Activated CD4-positive, alpha-beta T cell treated with anti-CD3 and anti-CD28 coated beads for 36 hours (primary cell): ENCODE measurements around the gene TRIM49D1. TPM values are rescaled to one million over a fixed set of nuclear protein-coding genes. Genes with fewer than 3 reads are reported as not detected.

Experiments used
- total RNA-seq, 2 experiments: library from RNA; stranded (reverse); gene quantifications; one replicate each; pipeline ENCODE4 v1.2.3, GENCODE V29; 2021

The TRIM49D1 gene
- total RNA-seq, 2 experiments from 2014 or later: not detected

Other genes with a start within 250 kb of the TRIM49D1 start
- gene TRIM77, start 211.9 kb downstream of the TRIM49D1 start, total RNA-seq: not detected
- not detected for gene TRIM49, start 113.7 kb downstream of the TRIM49D1 start, total RNA-seq
- gene TRIM64B, start 43.8 kb downstream of the TRIM49D1 start, total RNA-seq: not detected
- not detected for gene TRIM49D2, start 1.8 kb upstream of the TRIM49D1 start, total RNA-seq
- gene TRIM64, start 43.8 kb upstream of the TRIM49D1 start, total RNA-seq: not detected
- not detected for gene TRIM49C, start 108.9 kb upstream of the TRIM49D1 start, total RNA-seq
- not detected for gene UBTFL1, start 163.7 kb upstream of the TRIM49D1 start, total RNA-seq
- gene NAALAD2, start 212.4 kb upstream of the TRIM49D1 start, total RNA-seq: not detected